ES-I3 (cell line): ENCODE data around the gene POLD1.

ENCODE experiments used
- H3K36me3 ChIP-seq: 2 replicates; pipeline ENCODE4 v1.6.1; 2013; ENCODE audit warnings: mild to moderate bottlenecking, low read length, control low read depth, moderate library complexity; ENCODE audit not compliant: insufficient read depth
- H3K4me1 ChIP-seq: 2 replicates; pipeline ENCODE4 v1.6.1; 2013; ENCODE audit warnings: mild to moderate bottlenecking, control low read depth, low read length; ENCODE audit not compliant: insufficient read depth
- H3K9ac ChIP-seq: 2 replicates; pipeline ENCODE4 v1.6.1; 2013; ENCODE audit warnings: low read depth, mild to moderate bottlenecking, low read length, moderate library complexity
- H3K9me3 ChIP-seq: 2 replicates; pipeline ENCODE4 v1.6.1; 2013; ENCODE audit warnings: mild to moderate bottlenecking, low read length, moderate library complexity; ENCODE audit not compliant: control insufficient read depth, insufficient read depth

POLD1 gene

DNA sequence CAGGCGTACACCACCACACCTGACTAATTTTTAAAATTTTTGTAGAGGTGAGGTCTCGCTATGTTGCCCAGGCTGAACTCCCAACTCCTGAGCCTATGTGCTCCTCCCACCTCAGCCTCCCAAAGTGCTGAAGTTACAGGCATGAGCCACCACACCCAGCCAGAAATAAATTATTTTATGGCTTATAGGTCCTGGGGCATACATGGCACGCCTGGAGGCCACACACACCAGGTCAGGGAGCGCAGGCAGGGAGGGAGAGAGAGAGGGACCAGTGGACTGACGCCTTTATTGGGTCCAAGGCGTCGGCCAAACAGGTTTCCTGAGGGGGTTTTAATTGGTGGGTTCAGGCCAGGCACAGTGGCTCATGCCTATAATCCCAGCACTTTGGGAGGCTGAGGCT, 41.4 kb downstream of the POLD1 start:
- no peaks in the 10 kb centered on the region for H3K4me1 ChIP-seq
- H3K9me3 ChIP-seq = no peaks in the 10 kb centered on the region
- H3K9ac ChIP-seq = no peak overlapping the region
- H3K36me3 ChIP-seq = no peaks in the 10 kb centered on the region

DNA sequence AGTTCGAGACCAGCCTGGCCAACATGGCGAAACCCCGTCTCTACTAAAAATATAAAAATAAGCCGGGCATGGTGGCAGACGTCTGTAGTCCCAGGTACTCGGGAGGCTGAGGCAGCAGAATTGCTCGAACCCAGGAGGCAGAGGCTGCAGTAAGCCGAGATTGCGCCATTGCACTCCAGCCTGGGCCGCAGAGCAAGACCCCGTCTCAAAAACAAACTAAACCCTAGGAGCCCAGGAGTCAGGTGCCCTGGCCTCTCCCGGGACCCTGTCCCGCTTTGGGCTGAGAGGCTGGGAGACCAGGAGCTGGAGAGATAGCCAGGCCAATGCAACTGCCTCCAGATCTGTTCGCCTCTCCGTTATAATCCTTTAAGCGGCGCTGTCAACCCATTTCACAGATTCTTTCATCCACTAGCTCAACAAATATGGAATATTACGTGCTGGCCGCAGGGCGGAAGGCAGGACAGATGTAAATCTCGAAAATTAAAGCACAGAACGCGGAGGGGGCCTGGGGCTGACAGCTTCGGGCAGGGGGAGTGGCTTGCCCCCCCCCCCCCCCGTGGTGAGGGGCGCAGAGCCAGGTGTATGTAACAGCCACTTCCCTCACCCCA, 43.3 kb downstream of the POLD1 start:
- H3K9me3 ChIP-seq = no peaks in the 10 kb centered on the region
- peaks cover 7% of the 10 kb centered on the region; the same call in 1 of the 2 replicates for H3K4me1 ChIP-seq
- H3K9ac ChIP-seq = peak overlapping the region; percentile 35; the same call in 1 of the 2 replicates
- no peaks in the 10 kb centered on the region for H3K36me3 ChIP-seq

DNA sequence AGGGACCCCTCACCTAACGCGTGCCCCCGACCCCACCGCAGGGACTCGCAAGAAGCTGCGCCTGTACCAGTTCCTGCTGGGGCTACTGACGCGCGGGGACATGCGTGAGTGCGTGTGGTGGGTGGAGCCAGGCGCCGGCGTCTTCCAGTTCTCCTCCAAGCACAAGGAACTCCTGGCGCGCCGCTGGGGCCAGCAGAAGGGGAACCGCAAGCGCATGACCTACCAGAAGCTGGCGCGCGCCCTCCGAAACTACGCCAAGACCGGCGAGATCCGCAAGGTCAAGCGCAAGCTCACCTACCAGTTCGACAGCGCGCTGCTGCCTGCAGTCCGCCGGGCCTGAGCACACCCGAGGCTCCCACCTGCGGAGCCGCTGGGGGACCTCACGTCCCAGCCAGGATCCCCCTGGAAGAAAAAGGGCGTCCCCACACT, 43.9 kb downstream of the POLD1 start:
- Histone ChIP-seq H3K9me3 (no peaks in the 10 kb centered on the region), H3K9ac (peak overlapping the region; percentile 35; the same call in 1 of the 2 replicates), H3K36me3 (no peaks in the 10 kb centered on the region), H3K4me1 (peaks cover 10% of the 10 kb centered on the region; the same call in 1 of the 2 replicates)

DNA sequence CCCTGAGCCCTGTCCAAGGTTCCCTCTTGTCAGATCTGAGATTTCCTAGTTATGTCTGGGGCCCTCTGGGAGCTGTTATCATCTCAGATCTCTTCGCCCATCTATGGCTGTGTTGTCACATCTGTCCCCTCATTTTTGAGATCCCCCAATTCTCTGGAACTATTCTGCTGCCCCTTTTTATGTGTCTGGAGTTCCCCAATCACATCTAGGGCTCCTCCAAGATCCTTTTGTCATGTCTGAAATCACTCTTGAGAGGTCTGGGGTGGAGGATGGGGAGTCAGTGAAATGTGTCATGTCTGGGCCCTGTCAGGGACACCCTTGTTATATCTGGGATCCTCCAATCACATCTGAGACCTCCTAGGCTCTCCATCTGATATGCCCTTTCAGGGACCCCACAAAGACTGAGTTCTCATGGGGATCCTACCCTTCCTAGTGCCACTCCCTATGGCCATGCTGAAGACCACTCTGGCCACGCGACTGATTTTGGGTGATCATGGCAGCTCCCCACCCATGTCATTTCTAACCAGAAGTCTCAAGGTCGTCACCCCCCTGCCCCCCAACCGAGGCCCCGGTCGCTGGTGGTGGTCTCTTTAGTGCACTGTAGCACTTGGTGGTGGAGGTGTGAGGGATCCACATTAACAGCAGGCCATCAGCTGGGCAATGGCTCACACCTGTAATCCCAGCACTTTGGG, 44.8 kb downstream of the POLD1 start:
- Histone ChIP-seq H3K9me3 (no peaks in the 10 kb centered on the region), H3K4me1 (peaks cover 11% of the 10 kb centered on the region; the same call in 1 of the 2 replicates), H3K36me3 (no peaks in the 10 kb centered on the region), H3K9ac (no peak overlapping the region)

DNA sequence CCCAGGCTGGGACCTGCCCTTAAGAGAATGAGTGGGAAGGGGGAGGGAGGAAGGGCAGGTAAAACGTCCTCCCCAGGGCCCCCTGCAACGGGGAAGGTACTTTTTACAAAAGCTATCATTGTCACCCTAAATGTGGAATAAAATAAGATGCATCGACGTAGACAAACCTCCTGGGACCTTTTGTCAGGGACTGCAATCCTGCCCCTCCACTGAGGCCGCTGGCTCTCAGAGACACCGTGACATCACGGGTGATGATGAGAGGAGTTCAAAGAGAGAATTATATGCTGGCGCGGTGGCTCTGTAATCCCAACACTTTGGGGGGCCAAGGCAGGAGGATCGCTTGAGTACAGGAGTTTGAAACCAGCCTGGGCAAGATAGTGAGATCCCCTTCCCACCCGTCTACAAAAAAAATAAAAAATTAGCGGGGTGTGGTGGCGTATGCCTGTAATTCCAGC, 46.8 kb downstream of the POLD1 start:
- Histone ChIP-seq H3K9me3 (no peaks in the 10 kb centered on the region), H3K36me3 (no peaks in the 10 kb centered on the region), H3K9ac (peak overlapping the region; percentile 67; the same call in 1 of the 2 replicates), H3K4me1 (peaks cover 11% of the 10 kb centered on the region; the same call in 1 of the 2 replicates)

DNA sequence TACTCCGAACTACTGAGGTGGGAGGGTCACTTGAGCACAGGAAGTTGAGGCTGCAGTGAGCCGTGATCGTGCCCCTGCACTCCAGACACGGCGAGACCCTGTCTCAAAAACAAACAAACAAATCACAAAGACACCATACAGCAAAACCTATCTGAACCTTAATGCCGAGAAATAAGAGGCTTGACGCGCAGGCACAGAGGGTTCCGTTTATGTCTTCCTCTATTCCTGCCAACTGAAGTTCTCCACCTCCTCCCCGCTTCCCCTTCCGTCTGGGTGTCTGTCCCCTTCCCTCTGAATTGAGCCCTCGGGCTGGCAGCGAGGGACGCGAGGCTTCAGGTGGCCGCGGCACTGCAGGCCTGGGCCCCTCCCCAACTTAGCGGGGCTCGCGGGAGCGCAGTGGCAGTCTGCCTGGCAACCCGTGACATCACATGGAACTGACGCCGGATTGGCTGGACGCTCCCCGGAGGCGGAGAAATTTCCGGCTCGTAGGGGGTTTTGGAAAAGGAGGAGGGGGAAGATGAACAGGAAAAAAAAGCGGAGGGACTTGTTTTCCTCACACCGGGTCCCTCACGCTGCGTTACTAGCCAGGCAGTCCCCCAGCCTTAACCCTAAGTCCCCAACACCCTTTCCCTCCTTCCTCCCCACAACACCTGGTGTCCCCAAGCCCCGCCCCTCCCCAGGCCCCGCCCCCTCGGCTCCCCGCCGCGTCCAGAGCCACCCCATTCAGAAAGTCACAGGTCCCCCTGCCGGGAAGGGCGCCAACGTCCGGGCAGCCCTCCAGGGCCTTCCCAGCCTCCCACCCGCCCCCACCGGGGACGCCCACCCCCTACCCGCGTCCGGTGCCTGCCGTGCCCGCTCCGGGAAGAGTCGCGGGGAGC, 47.4 kb downstream of the POLD1 start:
- Histone ChIP-seq H3K4me1 (peaks cover 11% of the 10 kb centered on the region; the same call in 1 of the 2 replicates), H3K9me3 (no peaks in the 10 kb centered on the region), H3K9ac (peak overlapping the region; percentile 76), H3K36me3 (no peaks in the 10 kb centered on the region)

DNA sequence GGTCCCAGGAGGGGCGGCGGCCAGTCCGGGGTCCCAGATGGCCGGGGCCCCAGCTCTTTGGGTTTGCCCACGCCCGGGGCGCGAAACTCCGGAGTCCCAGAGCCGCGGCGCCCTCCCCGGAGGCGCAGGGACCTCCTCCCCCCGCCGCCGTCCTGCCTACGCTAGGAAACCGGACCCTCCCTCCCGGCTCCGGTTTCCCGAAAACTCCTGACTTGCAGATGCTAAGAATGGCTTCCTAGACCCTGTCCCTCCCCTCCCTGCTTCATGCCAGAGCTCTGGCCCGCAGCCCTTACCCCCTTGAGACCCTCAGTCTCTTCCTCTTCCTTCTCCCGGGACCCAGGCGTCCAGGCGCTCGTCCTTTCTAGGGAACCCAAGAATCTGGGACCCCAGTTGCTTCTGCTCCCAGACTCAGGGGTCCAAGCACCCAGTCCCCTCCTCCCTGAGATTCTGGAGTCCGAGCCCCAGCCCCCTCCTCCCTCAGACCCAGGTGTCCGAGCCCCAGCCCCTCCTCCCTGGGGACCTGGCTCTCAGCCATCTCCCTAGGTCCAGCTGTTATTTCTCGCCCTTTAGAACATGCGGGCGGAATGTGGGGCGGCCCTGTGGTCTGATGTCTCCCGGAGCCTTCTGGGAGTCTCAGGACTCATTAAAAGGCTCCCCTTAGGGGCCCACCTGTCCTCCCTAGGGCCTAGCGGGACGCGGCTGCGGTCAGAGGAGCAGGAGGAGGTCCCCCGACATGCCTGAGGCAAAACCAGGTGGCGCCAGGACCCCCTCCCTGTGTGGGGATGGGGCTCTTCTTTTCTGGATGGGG, 48.3 kb downstream of the POLD1 start, which contains the start of gene MYBPC2:
Gene MYBPC2, plus strand, starts transcription at position 672 of the 808 bp plus-strand sequence. Its CDS starts 62 bp downstream, at position 734.
- no peaks in the 10 kb centered on the region for H3K9me3 ChIP-seq
- peaks cover 11% of the 10 kb centered on the region; the same call in 1 of the 2 replicates for H3K4me1 ChIP-seq
- peak within 1 kb of the TSS; percentile 76 for H3K9ac ChIP-seq
- H3K36me3 ChIP-seq = no peaks in the 10 kb centered on the region

DNA sequence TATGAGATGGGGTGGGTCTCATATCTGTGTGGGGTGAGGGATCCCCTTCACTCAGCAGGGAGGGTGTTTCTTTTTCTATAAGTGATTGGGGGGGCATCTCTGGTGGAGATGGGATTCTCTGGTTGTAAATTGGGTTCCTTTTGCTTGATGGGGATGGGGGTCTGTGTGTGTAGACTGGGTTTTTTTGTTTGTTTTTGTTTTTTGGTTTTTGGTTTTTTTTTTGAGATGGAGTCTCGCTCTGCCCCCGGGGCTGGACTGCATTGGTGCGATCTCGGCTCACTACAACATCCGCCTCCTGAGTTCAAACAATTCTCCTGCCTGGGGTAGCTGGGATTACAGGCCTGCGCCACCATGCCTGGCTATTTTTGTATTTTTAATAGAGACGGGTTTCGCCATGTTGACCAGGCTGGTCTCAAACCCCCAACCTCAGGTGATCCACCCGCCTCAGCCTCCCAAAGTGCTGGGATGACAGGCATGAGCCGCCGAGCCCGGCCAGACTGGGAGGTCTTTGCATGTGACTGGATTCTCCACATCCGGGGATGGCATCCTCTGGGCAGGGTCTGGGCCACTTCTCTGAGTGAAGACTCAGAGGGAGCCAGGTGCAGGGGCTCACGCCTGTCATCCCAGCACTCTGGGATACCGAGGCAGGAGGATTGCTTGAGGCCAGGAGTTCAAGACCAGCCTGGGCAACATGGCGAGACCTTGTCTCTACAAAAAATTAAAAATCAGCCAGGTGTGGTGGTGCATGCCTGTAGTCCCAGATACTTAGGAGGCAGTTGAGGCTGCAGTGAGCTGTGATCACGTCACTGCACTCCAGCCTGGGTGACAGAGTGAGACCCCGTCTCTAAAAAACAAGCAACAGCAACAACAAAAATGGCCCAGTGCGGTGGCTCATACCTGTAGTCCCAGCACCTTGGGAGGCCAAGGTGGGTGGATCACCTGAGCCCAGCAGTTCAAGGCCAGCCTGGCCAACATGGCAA, 49.3 kb downstream of the POLD1 start:
- Histone ChIP-seq H3K9me3 (no peaks in the 10 kb centered on the region), H3K9ac (peak overlapping the region; percentile 76), H3K4me1 (peaks cover 11% of the 10 kb centered on the region; the same call in 1 of the 2 replicates), H3K36me3 (no peaks in the 10 kb centered on the region)

DNA sequence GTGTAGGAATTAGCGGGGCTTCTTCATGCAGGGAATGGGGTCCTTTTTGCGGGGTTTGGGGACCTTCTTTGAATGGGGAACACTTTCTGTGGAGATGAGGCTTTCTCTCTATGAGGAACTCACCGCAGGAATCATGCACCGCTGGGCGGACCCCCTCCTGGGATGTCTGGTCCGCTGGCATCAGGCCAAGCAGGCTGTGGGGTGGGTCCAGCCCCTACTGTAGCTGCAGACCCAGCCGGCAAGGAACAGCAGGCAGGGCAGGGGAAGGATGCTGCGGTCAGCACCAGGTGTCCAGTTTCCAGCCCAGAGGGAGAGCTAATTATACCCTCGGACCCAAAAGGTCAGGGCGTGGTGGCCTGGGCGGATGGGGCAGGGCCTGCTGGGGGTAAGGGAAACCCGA, 50.4 kb downstream of the POLD1 start:
- no peaks in the 10 kb centered on the region for H3K36me3 ChIP-seq
- no peaks in the 10 kb centered on the region for H3K9me3 ChIP-seq
- no peak overlapping the region for H3K9ac ChIP-seq
- H3K4me1 ChIP-seq = peaks cover 11% of the 10 kb centered on the region; the same call in 1 of the 2 replicates

DNA sequence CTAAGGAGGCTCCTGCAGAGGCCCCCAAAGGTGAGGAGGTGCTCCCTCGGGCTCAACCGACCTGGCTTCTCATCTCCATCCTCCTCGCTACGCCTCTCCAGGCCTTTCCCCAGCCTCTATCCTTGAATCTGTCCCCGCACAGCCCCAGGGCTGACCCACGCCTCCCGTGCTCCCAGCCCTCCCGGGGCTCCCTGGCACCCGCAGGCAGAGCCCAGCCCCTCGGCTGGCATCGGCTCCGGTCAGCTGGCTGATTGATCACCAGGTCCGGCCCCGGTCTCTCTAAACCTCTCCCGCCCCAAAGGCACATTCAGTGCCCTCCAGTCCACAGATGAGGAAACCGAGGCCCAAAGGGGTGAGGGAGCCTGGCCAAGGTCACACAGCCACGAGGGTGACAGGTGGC, 51.1 kb downstream of the POLD1 start:
- no peak overlapping the region for H3K9ac ChIP-seq
- H3K4me1 ChIP-seq = peaks cover 11% of the 10 kb centered on the region; the same call in 1 of the 2 replicates
- H3K9me3 ChIP-seq = no peaks in the 10 kb centered on the region
- no peaks in the 10 kb centered on the region for H3K36me3 ChIP-seq

DNA sequence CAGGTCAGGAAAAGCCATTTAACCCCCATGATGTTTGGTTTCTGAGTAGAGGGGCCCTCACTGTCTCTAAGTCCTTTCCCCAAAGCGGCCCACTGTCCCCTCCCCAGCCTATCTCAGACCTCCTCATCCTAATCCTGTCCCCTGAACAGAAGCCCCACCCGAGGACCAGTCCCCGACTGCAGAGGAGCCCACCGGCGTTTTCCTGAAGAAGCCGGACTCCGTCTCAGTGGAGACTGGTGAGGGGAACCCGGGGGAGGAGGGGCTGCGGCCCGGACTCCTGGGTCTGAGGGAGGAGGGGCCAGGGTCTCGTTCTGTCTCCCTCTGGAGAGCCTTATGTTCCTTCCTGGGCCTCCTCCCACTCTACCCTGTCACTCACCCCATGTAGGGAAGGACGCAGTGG, 51.5 kb downstream of the POLD1 start:
- peaks cover 11% of the 10 kb centered on the region; the same call in 1 of the 2 replicates for H3K4me1 ChIP-seq
- H3K9me3 ChIP-seq = no peaks in the 10 kb centered on the region
- no peaks in the 10 kb centered on the region for H3K36me3 ChIP-seq
- no peak overlapping the region for H3K9ac ChIP-seq

DNA sequence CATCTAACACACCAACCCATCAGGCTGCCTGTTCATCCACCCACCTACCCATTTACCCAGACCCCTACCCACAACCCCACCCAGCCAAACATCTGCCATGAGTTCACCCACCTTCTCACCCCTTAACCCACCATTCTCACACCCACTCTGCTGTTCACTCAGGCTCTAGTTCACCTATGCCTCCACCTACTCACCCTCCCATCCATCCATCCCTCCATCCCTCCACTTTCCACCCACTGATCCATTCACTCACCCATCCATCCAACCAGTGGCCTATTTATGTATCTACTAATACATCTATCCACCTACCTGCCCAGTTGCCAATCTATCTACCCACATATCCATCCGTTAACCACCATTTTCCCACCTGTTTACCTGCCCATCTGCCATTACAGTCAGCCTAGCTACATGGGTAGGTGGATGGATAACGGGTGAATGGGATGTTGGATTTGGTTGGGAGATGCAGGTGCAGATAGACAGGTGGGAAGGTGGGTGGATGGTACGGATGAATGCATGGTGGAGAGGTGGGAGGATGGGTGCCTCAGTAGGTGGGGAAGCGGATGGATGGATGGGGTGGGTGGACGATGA, 53.8 kb downstream of the POLD1 start:
- no peak overlapping the region for H3K9ac ChIP-seq
- no peaks in the 10 kb centered on the region for H3K9me3 ChIP-seq
- H3K36me3 ChIP-seq = no peaks in the 10 kb centered on the region
- peaks cover 2% of the 10 kb centered on the region; the same call in 1 of the 2 replicates for H3K4me1 ChIP-seq
